ENCODE measurements around the gene CD6.

The CD6 gene

GRCh38 chr11:61027141-61027840 is 55.8 kb downstream of the CD6 start:
- DNase-seq (ENCODE audit: insufficient read length, low spot score) (no peak), FAIRE-seq (no peak)
- no peak for TF ChIP-seq POLR2AphosphoS5 (IDR thresholded peaks at IDR 0.05; ENCODE audit: low read depth, low read length)
- no peak for TF ChIP-seq TAF1 (IDR thresholded peaks at IDR 0.05; ENCODE audit: low read depth, low read length)
- TF ChIP-seq SPI1 (IDR thresholded peaks at IDR 0.05; ENCODE audit: low read depth, low read length): no peak
- TF ChIP-seq POU2F2 (IDR thresholded peaks at IDR 0.05; ENCODE audit: low read depth, low read length): no peak
- TF ChIP-seq PAX5 (IDR thresholded peaks at IDR 0.05; ENCODE audit: insufficient read depth, low read length, severe bottlenecking): no peak
- no peak; the same call in 1 of the 2 replicates for TF ChIP-seq POLR2A (IDR thresholded peaks at IDR 0.05; ENCODE audit: low read depth, low read length)

DNA sequence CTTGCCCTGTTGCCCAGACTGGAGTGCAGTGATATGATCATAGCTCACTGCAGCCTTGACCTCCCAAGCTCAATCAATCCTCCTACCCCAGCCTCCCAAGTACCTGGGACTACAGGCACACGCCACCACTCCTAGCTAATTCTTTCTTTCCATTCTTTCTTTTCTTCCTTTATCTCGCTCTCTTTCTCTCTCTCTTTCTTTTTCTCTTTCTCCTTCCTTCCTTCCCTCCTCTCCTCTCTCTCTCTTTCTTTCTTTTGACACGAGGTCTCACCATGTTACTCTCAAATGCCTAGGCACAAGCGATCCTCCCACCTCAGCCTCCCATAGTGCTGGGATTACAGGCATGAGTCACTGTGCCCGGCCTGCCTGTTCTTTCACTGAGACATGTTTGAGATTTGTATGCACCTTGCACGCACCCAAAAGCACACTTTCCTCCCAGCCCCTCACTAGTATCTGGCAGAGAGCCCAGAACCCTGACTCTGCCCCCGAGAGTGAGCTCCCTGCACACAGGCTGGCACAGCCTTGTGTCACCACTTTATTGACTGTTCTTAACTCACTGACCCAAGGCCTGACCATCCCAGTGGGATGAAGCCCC is 56.8 kb downstream of the CD6 start:
- TF ChIP-seq TAF1 (IDR thresholded peaks at IDR 0.05; ENCODE audit: low read depth, low read length) (no peak), POU2F2 (IDR thresholded peaks at IDR 0.05; ENCODE audit: low read depth, low read length) (peak; percentile 96)
- DNase-seq (ENCODE audit: insufficient read length, low spot score) (no peak), FAIRE-seq (peak; percentile 94)

GRCh38 chr11:61032824-61033223 is 61.3 kb downstream of the CD6 start:
- no peak for DNase-seq (ENCODE audit: insufficient read length, low spot score)
- TF ChIP-seq POU2F2 (IDR thresholded peaks at IDR 0.05; ENCODE audit: low read depth, low read length) (no peak), POLR2A (IDR thresholded peaks at IDR 0.05; ENCODE audit: low read depth, low read length) (no peak), SPI1 (IDR thresholded peaks at IDR 0.05; ENCODE audit: low read depth, low read length) (no peak)
- no peak for FAIRE-seq

DNA sequence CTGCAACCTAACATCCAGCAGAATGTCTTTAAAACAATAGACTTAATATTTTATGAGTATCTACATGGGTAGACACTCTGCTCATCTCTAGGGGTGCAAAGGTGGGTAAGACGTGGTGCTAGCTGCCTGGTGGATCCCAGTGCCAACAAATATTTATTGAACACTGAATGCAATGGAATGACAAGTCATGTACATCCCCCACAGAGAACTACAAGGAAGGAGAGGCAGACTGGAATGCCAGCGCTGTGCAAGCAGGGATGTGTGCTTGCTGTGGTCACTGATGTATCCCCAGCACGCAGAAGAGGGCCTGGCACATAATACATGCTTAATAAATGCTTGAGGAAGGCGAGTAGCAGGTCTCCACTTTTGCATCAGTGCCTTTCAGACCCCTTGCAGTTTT is 61.9 kb downstream of the CD6 start:
- TF ChIP-seq POLR2A (IDR thresholded peaks at IDR 0.05; ENCODE audit: low read depth, low read length) (no peak), SPI1 (IDR thresholded peaks at IDR 0.05; ENCODE audit: low read depth, low read length) (no peak), POLR2AphosphoS5 (IDR thresholded peaks at IDR 0.05; ENCODE audit: low read depth, low read length) (no peak), TAF1 (IDR thresholded peaks at IDR 0.05; ENCODE audit: low read depth, low read length) (no peak), PAX5 (IDR thresholded peaks at IDR 0.05; ENCODE audit: insufficient read depth, low read length, severe bottlenecking) (no peak), POU2F2 (IDR thresholded peaks at IDR 0.05; ENCODE audit: low read depth, low read length) (no peak)
- FAIRE-seq (peak; percentile 72), DNase-seq (ENCODE audit: insufficient read length, low spot score) (no peak)

GRCh38 chr11:61034111-61034510 is 62.6 kb downstream of the CD6 start:
- no peak for TF ChIP-seq PAX5 (IDR thresholded peaks at IDR 0.05; ENCODE audit: insufficient read depth, low read length, severe bottlenecking)
- TF ChIP-seq POLR2AphosphoS5 (IDR thresholded peaks at IDR 0.05; ENCODE audit: low read depth, low read length): no peak
- TF ChIP-seq TAF1 (IDR thresholded peaks at IDR 0.05; ENCODE audit: low read depth, low read length): no peak
- no peak for TF ChIP-seq SPI1 (IDR thresholded peaks at IDR 0.05; ENCODE audit: low read depth, low read length)
- no peak for TF ChIP-seq POU2F2 (IDR thresholded peaks at IDR 0.05; ENCODE audit: low read depth, low read length)
- no peak for TF ChIP-seq POLR2A (IDR thresholded peaks at IDR 0.05; ENCODE audit: low read depth, low read length)
- no peak for FAIRE-seq
- DNase-seq (ENCODE audit: insufficient read length, low spot score): no peak

GRCh38 chr11:61034704-61035525 is 63.4 kb downstream of the CD6 start:
- DNase-seq (ENCODE audit: insufficient read length, low spot score) (no peak), FAIRE-seq (no peak)
- no peak for TF ChIP-seq POLR2A (IDR thresholded peaks at IDR 0.05; ENCODE audit: low read depth, low read length)
- no peak for TF ChIP-seq TAF1 (IDR thresholded peaks at IDR 0.05; ENCODE audit: low read depth, low read length)
- TF ChIP-seq POU2F2 (IDR thresholded peaks at IDR 0.05; ENCODE audit: low read depth, low read length): no peak
- TF ChIP-seq POLR2AphosphoS5 (IDR thresholded peaks at IDR 0.05; ENCODE audit: low read depth, low read length): no peak
- TF ChIP-seq PAX5 (IDR thresholded peaks at IDR 0.05; ENCODE audit: insufficient read depth, low read length, severe bottlenecking): no peak
- TF ChIP-seq SPI1 (IDR thresholded peaks at IDR 0.05; ENCODE audit: low read depth, low read length): no peak

DNA sequence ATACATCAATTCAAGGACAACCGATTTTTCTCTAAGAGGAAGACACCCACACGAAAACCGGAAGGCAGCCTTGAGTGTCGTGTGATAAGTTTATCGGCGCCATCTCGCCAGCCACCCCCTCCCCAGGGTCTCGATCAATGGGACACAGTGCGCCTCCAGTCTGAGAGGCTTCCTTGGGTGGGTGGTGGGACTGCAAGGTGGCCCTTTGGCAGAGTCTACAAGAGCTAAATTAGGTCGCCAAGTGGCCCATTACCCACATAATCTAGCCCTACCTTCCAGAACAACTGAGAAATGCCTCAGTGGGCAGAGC is 64.0 kb downstream of the CD6 start:
- DNase-seq (ENCODE audit: insufficient read length, low spot score) (no peak), FAIRE-seq (no peak)
- no peak for TF ChIP-seq TAF1 (IDR thresholded peaks at IDR 0.05; ENCODE audit: low read depth, low read length)
- no peak for TF ChIP-seq POLR2A (IDR thresholded peaks at IDR 0.05; ENCODE audit: low read depth, low read length)
- TF ChIP-seq SPI1 (IDR thresholded peaks at IDR 0.05; ENCODE audit: low read depth, low read length): no peak
- TF ChIP-seq POLR2AphosphoS5 (IDR thresholded peaks at IDR 0.05; ENCODE audit: low read depth, low read length): no peak
- TF ChIP-seq POU2F2 (IDR thresholded peaks at IDR 0.05; ENCODE audit: low read depth, low read length): no peak
- no peak for TF ChIP-seq PAX5 (IDR thresholded peaks at IDR 0.05; ENCODE audit: insufficient read depth, low read length, severe bottlenecking)

GRCh38 chr11:61037441-61038093 is 66.1 kb downstream of the CD6 start:
- TF ChIP-seq POU2F2 (IDR thresholded peaks at IDR 0.05; ENCODE audit: low read depth, low read length): no peak
- TF ChIP-seq SPI1 (IDR thresholded peaks at IDR 0.05; ENCODE audit: low read depth, low read length): no peak
- TF ChIP-seq TAF1 (IDR thresholded peaks at IDR 0.05; ENCODE audit: low read depth, low read length): no peak
- no peak for TF ChIP-seq POLR2AphosphoS5 (IDR thresholded peaks at IDR 0.05; ENCODE audit: low read depth, low read length)
- DNase-seq (ENCODE audit: insufficient read length, low spot score): no peak
- peak; percentile 26 for FAIRE-seq

- no peak for DNase-seq (ENCODE audit: insufficient read length, low spot score)
- no peak for TF ChIP-seq POLR2A (IDR thresholded peaks at IDR 0.05; ENCODE audit: low read depth, low read length)
- TF ChIP-seq POLR2AphosphoS5 (IDR thresholded peaks at IDR 0.05; ENCODE audit: low read depth, low read length): no peak
- TF ChIP-seq POU2F2 (IDR thresholded peaks at IDR 0.05; ENCODE audit: low read depth, low read length): no peak
- TF ChIP-seq PAX5 (IDR thresholded peaks at IDR 0.05; ENCODE audit: insufficient read depth, low read length, severe bottlenecking): no peak
- no peak for TF ChIP-seq TAF1 (IDR thresholded peaks at IDR 0.05; ENCODE audit: low read depth, low read length)
- TF ChIP-seq SPI1 (IDR thresholded peaks at IDR 0.05; ENCODE audit: low read depth, low read length): no peak
- no peak for FAIRE-seq
Observed at GRCh38 chr11:61039916-61040315, 68.4 kb downstream of the CD6 start.
